ENCODE data around the gene EDC4. TPM values are rescaled to one million over a fixed set of nuclear protein-coding genes. Genes with fewer than 3 reads are reported as not detected.

The EDC4 gene
- total and polyA plus RNA-seq, 2 experiments from 2014 or later, result 39.6 to 98.5 TPM

DNA sequence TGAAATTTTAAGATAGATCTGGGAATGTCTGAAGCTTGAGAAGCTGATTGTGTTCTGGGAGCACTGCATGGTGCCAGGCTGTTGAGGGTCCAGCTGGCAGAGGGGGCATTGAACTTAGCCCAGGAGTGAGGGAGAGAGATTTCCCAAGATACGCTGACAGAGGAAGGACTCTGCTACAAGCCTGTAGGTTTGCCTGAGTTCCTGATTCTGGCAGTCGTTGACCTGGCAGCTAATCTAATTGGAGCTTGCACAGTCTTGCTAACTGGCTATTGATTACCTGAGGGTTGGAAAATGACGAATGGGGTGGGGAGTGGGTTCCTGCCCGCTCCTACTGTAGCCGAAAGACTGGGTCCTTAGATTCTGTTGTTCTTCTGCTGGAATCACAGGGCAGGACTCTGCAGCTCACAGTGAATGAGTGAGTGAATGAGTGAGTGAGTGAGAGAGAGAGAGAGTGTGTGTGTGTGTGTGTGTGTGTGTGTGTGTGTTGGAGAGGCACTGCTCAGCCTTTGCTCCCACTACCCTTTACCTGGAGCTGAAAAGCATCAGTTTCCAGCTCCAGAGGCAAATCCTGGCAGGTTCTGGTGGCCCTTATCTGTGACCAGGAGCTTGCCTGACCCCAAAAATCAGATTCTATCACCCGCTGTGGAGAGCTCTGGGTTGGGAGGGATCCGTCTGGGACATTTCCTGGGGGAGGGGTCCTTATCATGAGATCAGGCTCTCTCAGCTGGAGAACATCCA is 42.1 kb downstream of the EDC4 start:
- Histone ChIP-seq H3K4me1 (ENCODE audit: insufficient read depth) (peaks cover 18% of the 10 kb centered on the region), H3K79me2 (replicated peaks; ENCODE audit: insufficient read depth) (no peaks in the 10 kb centered on the region), H3K4me3 (no peak overlapping the region), H3K36me3 (ENCODE audit: insufficient read depth) (no peaks in the 10 kb centered on the region), H3F3A (replicated peaks; ENCODE audit: low read depth) (no peaks in the 10 kb centered on the region), H3K9me2 (ENCODE audit: insufficient read depth) (no peaks in the 10 kb centered on the region), H3K4me2 (peak overlapping the region; percentile 66; the same call in 1 of the 2 replicates), H3K27me3 (ENCODE audit: insufficient read depth) (no peaks in the 10 kb centered on the region), H4K20me1 (replicated peaks; ENCODE audit: insufficient read depth) (no peaks in the 10 kb centered on the region; the same call in 1 of the 2 replicates), H3K27ac (ENCODE audit: low read depth) (peak overlapping the region; percentile 70; the same call in 1 of the 2 replicates), H2AFZ (no peak overlapping the region)
- H3K9me3 Mint-ChIP-seq, result no peaks in the 10 kb centered on the region
- peak overlapping the region; percentile 55 for H3K4me3 Mint-ChIP-seq
- ATAC-seq (peak; percentile 33), DNase-seq (ENCODE audit: low spot score) (peak; percentile 43)
- TF ChIP-seq STAT1 (IDR thresholded peaks at IDR 0.05; ENCODE audit: unreplicated experiment), result no peak
- TF ChIP-seq NANOG (IDR thresholded peaks at IDR 0.05; ENCODE audit: borderline replicate concordance), result no peak
- TF ChIP-seq, protein P1, sequence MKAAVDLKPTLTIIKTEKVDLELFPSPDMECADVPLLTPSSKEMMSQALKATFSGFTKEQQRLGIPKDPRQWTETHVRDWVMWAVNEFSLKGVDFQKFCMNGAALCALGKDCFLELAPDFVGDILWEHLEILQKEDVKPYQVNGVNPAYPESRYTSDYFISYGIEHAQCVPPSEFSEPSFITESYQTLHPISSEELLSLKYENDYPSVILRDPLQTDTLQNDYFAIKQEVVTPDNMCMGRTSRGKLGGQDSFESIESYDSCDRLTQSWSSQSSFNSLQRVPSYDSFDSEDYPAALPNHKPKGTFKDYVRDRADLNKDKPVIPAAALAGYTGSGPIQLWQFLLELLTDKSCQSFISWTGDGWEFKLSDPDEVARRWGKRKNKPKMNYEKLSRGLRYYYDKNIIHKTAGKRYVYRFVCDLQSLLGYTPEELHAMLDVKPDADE (IDR thresholded peaks at IDR 0.05), result no peak
- no peak for TF ChIP-seq JUNB (IDR thresholded peaks at IDR 0.05; ENCODE audit: unreplicated experiment)
- TF ChIP-seq POLR2AphosphoS5 (IDR thresholded peaks at IDR 0.05; ENCODE audit: low read depth), result no peak
- TF ChIP-seq, protein P2, sequence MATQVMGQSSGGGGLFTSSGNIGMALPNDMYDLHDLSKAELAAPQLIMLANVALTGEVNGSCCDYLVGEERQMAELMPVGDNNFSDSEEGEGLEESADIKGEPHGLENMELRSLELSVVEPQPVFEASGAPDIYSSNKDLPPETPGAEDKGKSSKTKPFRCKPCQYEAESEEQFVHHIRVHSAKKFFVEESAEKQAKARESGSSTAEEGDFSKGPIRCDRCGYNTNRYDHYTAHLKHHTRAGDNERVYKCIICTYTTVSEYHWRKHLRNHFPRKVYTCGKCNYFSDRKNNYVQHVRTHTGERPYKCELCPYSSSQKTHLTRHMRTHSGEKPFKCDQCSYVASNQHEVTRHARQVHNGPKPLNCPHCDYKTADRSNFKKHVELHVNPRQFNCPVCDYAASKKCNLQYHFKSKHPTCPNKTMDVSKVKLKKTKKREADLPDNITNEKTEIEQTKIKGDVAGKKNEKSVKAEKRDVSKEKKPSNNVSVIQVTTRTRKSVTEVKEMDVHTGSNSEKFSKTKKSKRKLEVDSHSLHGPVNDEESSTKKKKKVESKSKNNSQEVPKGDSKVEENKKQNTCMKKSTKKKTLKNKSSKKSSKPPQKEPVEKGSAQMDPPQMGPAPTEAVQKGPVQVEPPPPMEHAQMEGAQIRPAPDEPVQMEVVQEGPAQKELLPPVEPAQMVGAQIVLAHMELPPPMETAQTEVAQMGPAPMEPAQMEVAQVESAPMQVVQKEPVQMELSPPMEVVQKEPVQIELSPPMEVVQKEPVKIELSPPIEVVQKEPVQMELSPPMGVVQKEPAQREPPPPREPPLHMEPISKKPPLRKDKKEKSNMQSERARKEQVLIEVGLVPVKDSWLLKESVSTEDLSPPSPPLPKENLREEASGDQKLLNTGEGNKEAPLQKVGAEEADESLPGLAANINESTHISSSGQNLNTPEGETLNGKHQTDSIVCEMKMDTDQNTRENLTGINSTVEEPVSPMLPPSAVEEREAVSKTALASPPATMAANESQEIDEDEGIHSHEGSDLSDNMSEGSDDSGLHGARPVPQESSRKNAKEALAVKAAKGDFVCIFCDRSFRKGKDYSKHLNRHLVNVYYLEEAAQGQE (IDR thresholded peaks at IDR 0.05; ENCODE audit: unreplicated experiment), result no peak
- no peak for TF ChIP-seq EZH2 (IDR thresholded peaks at IDR 0.05; ENCODE audit: low read depth, unreplicated experiment)
- TF ChIP-seq CREB1 (CRISPR knock-in tag; IDR thresholded peaks at IDR 0.05; ENCODE audit: low read depth), result no peak
- TF ChIP-seq, protein P3, sequence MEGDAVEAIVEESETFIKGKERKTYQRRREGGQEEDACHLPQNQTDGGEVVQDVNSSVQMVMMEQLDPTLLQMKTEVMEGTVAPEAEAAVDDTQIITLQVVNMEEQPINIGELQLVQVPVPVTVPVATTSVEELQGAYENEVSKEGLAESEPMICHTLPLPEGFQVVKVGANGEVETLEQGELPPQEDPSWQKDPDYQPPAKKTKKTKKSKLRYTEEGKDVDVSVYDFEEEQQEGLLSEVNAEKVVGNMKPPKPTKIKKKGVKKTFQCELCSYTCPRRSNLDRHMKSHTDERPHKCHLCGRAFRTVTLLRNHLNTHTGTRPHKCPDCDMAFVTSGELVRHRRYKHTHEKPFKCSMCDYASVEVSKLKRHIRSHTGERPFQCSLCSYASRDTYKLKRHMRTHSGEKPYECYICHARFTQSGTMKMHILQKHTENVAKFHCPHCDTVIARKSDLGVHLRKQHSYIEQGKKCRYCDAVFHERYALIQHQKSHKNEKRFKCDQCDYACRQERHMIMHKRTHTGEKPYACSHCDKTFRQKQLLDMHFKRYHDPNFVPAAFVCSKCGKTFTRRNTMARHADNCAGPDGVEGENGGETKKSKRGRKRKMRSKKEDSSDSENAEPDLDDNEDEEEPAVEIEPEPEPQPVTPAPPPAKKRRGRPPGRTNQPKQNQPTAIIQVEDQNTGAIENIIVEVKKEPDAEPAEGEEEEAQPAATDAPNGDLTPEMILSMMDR (conservative IDR thresholded peaks at IDR 0.05; ENCODE audit: low read depth in 2 of 2), result no peak
- TF ChIP-seq, protein P4, sequence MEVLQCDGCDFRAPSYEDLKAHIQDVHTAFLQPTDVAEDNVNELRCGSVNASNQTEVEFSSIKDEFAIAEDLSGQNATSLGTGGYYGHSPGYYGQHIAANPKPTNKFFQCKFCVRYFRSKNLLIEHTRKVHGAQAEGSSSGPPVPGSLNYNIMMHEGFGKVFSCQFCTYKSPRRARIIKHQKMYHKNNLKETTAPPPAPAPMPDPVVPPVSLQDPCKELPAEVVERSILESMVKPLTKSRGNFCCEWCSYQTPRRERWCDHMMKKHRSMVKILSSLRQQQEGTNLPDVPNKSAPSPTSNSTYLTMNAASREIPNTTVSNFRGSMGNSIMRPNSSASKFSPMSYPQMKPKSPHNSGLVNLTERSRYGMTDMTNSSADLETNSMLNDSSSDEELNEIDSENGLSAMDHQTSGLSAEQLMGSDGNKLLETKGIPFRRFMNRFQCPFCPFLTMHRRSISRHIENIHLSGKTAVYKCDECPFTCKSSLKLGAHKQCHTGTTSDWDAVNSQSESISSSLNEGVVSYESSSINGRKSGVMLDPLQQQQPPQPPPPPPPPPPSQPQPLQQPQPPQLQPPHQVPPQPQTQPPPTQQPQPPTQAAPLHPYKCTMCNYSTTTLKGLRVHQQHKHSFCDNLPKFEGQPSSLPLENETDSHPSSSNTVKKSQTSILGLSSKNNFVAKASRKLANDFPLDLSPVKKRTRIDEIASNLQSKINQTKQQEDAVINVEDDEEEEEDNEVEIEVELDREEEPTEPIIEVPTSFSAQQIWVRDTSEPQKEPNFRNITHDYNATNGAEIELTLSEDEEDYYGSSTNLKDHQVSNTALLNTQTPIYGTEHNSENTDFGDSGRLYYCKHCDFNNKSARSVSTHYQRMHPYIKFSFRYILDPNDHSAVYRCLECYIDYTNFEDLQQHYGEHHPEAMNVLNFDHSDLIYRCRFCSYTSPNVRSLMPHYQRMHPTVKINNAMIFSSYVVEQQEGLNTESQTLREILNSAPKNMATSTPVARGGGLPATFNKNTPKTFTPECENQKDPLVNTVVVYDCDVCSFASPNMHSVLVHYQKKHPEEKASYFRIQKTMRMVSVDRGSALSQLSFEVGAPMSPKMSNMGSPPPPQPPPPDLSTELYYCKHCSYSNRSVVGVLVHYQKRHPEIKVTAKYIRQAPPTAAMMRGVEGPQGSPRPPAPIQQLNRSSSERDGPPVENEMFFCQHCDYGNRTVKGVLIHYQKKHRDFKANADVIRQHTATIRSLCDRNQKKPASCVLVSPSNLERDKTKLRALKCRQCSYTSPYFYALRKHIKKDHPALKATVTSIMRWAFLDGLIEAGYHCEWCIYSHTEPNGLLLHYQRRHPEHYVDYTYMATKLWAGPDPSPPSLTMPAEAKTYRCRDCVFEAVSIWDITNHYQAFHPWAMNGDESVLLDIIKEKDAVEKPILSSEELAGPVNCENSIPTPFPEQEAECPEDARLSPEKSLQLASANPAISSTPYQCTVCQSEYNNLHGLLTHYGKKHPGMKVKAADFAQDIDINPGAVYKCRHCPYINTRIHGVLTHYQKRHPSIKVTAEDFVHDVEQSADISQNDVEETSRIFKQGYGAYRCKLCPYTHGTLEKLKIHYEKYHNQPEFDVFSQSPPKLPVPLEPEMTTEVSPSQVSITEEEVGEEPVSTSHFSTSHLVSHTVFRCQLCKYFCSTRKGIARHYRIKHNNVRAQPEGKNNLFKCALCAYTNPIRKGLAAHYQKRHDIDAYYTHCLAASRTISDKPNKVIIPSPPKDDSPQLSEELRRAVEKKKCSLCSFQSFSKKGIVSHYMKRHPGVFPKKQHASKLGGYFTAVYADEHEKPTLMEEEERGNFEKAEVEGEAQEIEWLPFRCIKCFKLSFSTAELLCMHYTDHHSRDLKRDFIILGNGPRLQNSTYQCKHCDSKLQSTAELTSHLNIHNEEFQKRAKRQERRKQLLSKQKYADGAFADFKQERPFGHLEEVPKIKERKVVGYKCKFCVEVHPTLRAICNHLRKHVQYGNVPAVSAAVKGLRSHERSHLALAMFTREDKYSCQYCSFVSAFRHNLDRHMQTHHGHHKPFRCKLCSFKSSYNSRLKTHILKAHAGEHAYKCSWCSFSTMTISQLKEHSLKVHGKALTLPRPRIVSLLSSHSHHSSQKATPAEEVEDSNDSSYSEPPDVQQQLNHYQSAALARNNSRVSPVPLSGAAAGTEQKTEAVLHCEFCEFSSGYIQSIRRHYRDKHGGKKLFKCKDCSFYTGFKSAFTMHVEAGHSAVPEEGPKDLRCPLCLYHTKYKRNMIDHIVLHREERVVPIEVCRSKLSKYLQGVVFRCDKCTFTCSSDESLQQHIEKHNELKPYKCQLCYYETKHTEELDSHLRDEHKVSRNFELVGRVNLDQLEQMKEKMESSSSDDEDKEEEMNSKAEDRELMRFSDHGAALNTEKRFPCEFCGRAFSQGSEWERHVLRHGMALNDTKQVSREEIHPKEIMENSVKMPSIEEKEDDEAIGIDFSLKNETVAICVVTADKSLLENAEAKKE (CRISPR knock-in tag; IDR thresholded peaks at IDR 0.05), result no peak
- no peak for TF ChIP-seq ZNF331 (CRISPR knock-in tag; IDR thresholded peaks at IDR 0.05; ENCODE audit: low read depth)
- no peak for TF ChIP-seq ZNF114 (CRISPR knock-in tag; IDR thresholded peaks at IDR 0.05)
- TF ChIP-seq EZH2phosphoT487 (IDR thresholded peaks at IDR 0.05; ENCODE audit: unreplicated experiment), result no peak
- peaks cover 24% of the 10 kb centered on the region for H3K4me1 Mint-ChIP-seq
- H3K36me3 Mint-ChIP-seq (ENCODE audit: low read depth), result peaks cover 6% of the 10 kb centered on the region
- H3K27me3 Mint-ChIP-seq (ENCODE audit: insufficient read depth, low read depth, poor library complexity), result no peaks in the 10 kb centered on the region
- peak overlapping the region; percentile 89 for H3K27ac Mint-ChIP-seq

Data from GM23338 (cell line).